Uterus (tissue), 4 donors: ENCODE measurements around the gene DKK3. TPM values are rescaled to one million over a fixed set of nuclear protein-coding genes. Genes with fewer than 3 reads are reported as not detected.

Experiments
- DNase-seq, 2 donors: peaks; one replicate each; pipeline ENCODE4 v3.0.0-alpha.2; 2019 to 2020
- H3K27ac ChIP-seq, 2 donors: fragments of 200-600 bp; sonication (generic); 1 replicate in 1 of 2; 2 replicates in 1 of 2; pipeline ENCODE4 v1.5.1; 2016 to 2018
- H3K27me3 ChIP-seq, 2 donors: fragments of 200-600 bp; sonication (generic); one replicate each; pipeline ENCODE4 v1.5.1; 2018 to 2019; ENCODE audit warnings: control low read depth in 1 of 2
- H3K36me3 ChIP-seq, 2 donors: fragments of 200-600 bp; sonication (generic); one replicate each; pipeline ENCODE4 v1.5.1; 2019; ENCODE audit warnings: control low read depth in 1 of 2
- H3K4me1 ChIP-seq, 2 donors: fragments of 200-600 bp; sonication (generic); one replicate each; pipeline ENCODE4 v1.5.1; 2018 to 2019; ENCODE audit warnings: control low read depth in 1 of 2
- H3K4me3 ChIP-seq, 2 donors: fragments of 200-600 bp; sonication (generic); 1 replicate in 1 of 2; 2 replicates in 1 of 2; pipeline ENCODE4 v1.5.1; 2018 to 2019; ENCODE audit warnings: mild to moderate bottlenecking in 1 of 2
- H3K9me3 ChIP-seq, 2 donors: fragments of 200-600 bp; sonication (generic); one replicate each; pipeline ENCODE4 v1.5.1; 2019; ENCODE audit warnings: control low read depth in 1 of 2
- POLR2A ChIP-seq, 2 donors: fragments of 450-650 bp; IDR thresholded peaks; one replicate each; pipeline ENCODE4 v1.6.1; 2016; ENCODE audit warnings: antibody characterized with exemption in 2 of 2, mild to moderate bottlenecking in 1 of 2, moderate library complexity in 1 of 2
- intact Hi-C: fragments of 100-400 bp; cut with DNase I; formaldehyde crosslinking; loops from one replicate; pipeline ENCODE4 v1.15.1; 2023; ENCODE audit warnings: low total_unique reads
- total RNA-seq, 4 donors: library from RNA; depleted of rRNA in 3 of 4; stranded (reverse); fragments of >200 nt in 3 of 4; gene quantifications; one replicate each; pipeline versions ENCODE4 v1.1.0 to v1.2.4, GENCODE V29; 2014 to 2023
- TF ChIP-seq, protein P1 (sequence below), 4 experiments: fragments of 200-600 bp in 2 of 4; fragments of 450-650 bp in 2 of 4; sonication (generic) in 2 of 4; IDR thresholded peaks; one replicate each; pipeline ENCODE4 v1.5.1; 2016 to 2019; ENCODE audit warnings: antibody characterized with exemption in 4 of 4, mild to moderate bottlenecking in 2 of 4, moderate library complexity in 1 of 4
- donor health status: DM: yes; HTN: yes; CAD: no.

DKK3 gene
- total RNA-seq, 4 donors from 2014 or later = 26.4 to 151 (median 99.0) TPM

DNA sequence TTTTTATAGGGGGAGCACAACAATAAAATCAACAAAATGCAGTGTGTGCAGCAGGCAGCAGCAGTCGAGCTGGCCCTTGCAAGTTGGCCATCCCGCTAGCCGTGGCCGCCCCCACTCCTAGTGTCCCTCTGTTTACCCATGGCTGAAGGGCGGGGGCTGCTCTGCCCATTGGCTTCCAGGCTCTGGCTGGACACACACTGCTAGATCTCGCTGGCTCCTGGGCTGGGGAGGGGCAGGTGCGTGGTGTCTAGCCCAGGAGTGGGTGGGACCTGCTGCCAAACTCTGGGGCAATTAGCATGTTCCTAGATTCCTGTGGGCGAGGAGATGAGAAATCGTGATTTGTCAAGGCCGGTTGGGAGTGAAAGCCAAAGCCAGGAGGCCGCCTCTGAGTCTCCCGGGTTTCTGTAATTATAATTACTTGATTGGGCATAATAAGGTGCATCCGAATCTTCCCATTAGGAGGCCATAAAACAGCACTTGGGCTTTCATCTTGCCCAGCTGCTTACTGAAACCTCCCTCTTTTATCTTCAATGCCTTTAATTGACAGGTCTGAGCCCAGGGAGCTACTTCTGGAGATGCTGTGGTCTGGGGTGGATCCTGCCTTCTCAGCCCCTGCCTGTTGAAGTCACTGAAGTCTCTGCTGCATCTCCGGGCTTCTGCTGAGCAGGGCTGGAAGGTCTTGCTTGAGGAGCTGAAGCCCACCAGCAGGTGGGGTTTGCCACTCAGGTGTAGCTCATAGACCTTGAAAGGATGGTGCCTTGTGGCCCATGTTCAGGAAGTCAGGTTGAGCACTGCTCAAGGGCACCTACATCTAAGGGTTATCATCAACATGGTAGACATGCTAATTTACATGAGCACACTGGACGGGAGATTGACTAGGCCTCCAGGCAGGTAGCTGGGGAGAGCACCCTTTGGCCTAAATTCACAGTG is 44.5 kb upstream of the DKK3 start:
- peak overlapping the region in 1 of 2 donors; percentile 56 for H3K27ac ChIP-seq
- H3K36me3 ChIP-seq = no peaks in the 10 kb centered on the region
- no peak overlapping the region for H3K4me3 ChIP-seq
- intact Hi-C loops = no loop called here
- no peak for DNase-seq
- no peaks in the 10 kb centered on the region for H3K27me3 ChIP-seq
- no peaks in the 10 kb centered on the region for H3K9me3 ChIP-seq
- TF ChIP-seq POLR2A (IDR thresholded peaks at IDR 0.05) = no peak
- TF ChIP-seq, protein P1, sequence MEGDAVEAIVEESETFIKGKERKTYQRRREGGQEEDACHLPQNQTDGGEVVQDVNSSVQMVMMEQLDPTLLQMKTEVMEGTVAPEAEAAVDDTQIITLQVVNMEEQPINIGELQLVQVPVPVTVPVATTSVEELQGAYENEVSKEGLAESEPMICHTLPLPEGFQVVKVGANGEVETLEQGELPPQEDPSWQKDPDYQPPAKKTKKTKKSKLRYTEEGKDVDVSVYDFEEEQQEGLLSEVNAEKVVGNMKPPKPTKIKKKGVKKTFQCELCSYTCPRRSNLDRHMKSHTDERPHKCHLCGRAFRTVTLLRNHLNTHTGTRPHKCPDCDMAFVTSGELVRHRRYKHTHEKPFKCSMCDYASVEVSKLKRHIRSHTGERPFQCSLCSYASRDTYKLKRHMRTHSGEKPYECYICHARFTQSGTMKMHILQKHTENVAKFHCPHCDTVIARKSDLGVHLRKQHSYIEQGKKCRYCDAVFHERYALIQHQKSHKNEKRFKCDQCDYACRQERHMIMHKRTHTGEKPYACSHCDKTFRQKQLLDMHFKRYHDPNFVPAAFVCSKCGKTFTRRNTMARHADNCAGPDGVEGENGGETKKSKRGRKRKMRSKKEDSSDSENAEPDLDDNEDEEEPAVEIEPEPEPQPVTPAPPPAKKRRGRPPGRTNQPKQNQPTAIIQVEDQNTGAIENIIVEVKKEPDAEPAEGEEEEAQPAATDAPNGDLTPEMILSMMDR (IDR thresholded peaks at IDR 0.05) = no peak
- H3K4me1 ChIP-seq = no peaks in the 10 kb centered on the region

DNA sequence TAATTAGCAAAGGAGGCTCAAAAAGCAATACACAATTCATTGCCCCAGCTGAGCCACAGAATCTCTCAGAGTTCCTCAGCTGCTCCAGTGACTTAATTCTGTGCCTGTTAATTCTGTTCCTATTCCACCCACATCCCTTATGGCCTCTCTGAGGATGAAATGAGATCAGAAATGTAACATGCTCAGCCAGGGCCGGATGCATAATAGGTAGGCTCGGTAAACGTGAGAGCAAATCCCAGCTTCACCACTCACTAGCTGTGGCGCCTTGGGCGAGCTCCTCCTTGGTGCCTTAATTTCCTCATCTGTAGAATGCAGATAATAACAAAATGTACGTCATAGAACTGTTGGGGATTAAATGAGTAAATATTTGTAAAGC is 42.8 kb upstream of the DKK3 start:
- H3K27me3 ChIP-seq = no peaks in the 10 kb centered on the region
- H3K27ac ChIP-seq = no peak overlapping the region
- intact Hi-C loops = no loop called here
- TF ChIP-seq POLR2A (IDR thresholded peaks at IDR 0.05) = no peak
- TF ChIP-seq, protein P1 (IDR thresholded peaks at IDR 0.05) = no peak
- H3K36me3 ChIP-seq = no peaks in the 10 kb centered on the region
- no peak overlapping the region for H3K4me3 ChIP-seq
- no peak for DNase-seq
- H3K9me3 ChIP-seq = no peaks in the 10 kb centered on the region
- H3K4me1 ChIP-seq = no peaks in the 10 kb centered on the region

DNA sequence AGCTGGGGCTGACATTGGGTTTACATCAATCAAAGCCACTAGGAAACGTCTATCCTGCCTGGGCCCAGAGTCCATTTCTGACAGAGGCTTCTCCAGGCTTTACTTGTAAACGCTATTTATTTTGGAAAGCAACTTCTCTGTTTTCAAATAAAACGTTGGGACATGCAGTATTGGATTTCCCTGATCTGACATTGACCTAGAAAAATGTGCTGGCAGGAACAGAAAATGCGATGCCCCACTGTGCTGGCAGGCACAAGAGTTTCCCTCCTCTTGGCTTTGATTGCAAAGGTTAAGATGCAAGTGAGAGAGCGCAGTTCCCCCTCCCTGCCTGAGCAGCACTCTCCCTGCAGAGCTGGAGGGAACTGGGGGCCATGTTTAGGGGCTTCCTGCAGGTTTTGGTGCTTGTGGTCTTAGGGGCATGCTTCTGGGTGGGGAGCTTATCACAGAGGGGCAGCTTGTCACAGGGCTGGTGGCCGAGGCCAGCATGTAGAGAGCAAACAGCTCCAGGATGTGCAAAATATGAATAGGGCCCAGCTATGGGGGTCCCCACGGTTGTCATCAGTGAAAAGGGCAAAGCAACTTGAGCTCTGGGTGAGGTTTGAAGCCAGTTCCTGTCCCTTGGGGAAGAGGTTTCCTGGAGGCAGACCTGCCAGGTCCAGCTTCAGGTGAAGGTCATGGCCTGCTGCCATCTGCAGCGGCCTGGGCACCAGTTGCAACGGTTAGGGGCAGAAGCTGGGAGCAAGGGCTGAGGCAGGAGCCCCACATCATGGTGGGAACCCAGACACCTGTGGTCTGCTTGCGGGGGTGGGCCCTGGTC is 42.3 kb upstream of the DKK3 start:
- intact Hi-C loops = no loop called here
- H3K27ac ChIP-seq = no peak overlapping the region
- no peaks in the 10 kb centered on the region for H3K27me3 ChIP-seq
- no peak overlapping the region for H3K4me3 ChIP-seq
- H3K36me3 ChIP-seq = no peaks in the 10 kb centered on the region
- no peak for DNase-seq
- H3K9me3 ChIP-seq = no peaks in the 10 kb centered on the region
- TF ChIP-seq, protein P1 (IDR thresholded peaks at IDR 0.05) = no peak
- no peak for TF ChIP-seq POLR2A (IDR thresholded peaks at IDR 0.05)
- no peaks in the 10 kb centered on the region for H3K4me1 ChIP-seq

DNA sequence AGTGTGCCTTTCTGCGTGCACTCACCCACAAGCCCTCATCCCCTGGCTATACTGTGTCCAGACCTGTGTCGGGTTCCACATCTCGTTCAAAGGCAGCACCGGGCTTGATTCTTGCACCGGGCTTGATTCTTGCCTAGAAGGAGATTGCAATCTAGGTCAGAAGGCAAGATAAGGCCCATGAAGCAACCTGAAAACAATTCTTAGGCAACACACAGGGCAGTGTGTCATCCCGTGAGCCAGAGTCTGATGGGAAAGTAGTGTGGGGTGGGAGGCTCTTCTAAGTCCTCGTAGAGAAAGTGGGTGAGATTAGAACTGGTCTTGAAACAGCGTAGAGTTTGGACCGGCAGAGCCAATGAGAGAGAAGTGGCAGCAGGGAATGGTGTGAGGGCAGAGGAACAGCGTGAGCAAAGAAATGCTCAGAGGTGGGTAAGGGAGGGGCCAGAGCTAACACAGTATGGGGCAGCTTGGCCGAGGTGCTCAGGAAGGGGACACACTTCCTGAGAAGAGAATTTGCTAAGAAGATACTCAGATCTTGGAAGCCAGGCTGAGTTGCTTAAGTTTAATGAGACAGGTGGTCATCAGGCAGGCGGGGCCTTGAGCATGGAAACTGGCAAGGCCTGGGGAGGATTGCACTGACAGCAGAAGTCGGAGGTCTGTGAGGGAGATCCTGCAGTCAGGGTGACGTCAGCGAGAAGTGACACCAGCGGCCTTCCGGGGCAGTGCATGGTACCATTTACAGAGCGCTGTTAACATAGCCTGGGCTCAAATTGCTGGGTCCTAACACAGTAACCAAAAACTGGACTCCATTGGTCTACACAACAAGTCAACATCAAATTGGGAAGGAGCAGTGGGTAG is 40.7 kb upstream of the DKK3 start:
- no peak overlapping the region for H3K4me3 ChIP-seq
- DNase-seq = no peak
- H3K27me3 ChIP-seq = no peaks in the 10 kb centered on the region
- H3K27ac ChIP-seq = no peak overlapping the region
- no peaks in the 10 kb centered on the region for H3K4me1 ChIP-seq
- H3K36me3 ChIP-seq = no peaks in the 10 kb centered on the region
- intact Hi-C loops = loop anchor here (5.0 to 10.0 kb wide), 2 partner anchors 188 to 244 kb away; no protein-coding TSS in a partner anchor
- no peaks in the 10 kb centered on the region for H3K9me3 ChIP-seq
- TF ChIP-seq POLR2A (IDR thresholded peaks at IDR 0.05) = no peak

DNA sequence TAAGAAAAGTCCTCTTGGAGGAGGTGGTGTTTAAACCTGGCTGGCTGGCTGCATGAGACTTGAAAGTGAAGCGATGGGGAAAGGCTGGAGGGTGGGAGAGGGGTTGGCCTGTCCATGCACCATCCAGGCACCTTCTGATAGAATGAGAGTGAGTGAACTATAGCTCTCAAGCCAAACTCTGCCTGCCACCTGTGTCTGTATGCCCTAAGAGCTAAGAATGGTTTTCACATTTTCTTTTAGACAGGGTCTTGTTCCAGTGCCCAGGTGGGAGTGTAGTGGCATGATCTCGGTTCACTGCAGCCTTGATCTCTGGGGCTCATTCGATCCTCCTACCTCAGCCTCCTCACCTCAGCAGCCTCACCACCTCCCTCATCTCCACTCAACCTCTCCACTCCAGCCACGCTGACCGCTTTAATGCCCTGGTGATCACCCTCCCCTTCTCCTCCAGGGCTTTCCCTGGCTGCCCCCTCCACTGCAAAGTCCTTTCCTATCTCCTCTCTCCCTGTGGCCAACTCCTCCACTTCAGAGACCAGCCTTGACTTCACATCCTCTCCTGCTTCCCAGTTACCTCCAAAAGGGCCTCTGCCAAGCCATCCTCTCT is 38.3 kb upstream of the DKK3 start:
- Histone ChIP-seq H3K4me1 (no peaks in the 10 kb centered on the region), H3K9me3 (no peaks in the 10 kb centered on the region), H3K27ac (peak overlapping the region; percentile 30 to 62), H3K4me3 (no peak overlapping the region), H3K36me3 (no peaks in the 10 kb centered on the region), H3K27me3 (no peaks in the 10 kb centered on the region)
- TF ChIP-seq, protein P1 (IDR thresholded peaks at IDR 0.05) = no peak
- no peak for TF ChIP-seq POLR2A (IDR thresholded peaks at IDR 0.05)
- DNase-seq = no peak
- intact Hi-C loops = loop anchor here (2.0 to 10.0 kb wide), 3 partner anchors 191 to 242 kb away; no protein-coding TSS in a partner anchor
